Esophagus squamous epithelium (tissue), 5 donors: ENCODE measurements around the gene TMCC1. TPM values are rescaled to one million over a fixed set of nuclear protein-coding genes. Genes with fewer than 3 reads are reported as not detected.
"Not testable (repeated sequence)": the region's sequence is repeated elsewhere in the genome, so short reads cannot be mapped to it uniquely, and the experiment has no call there.

Experiments
- DNase-seq: peaks from one replicate; lab custom pipeline; 2025; lab: John Stamatoyannopoulos, UW
- H3K27ac ChIP-seq, 4 donors: fragments of 200-600 bp; sonication (generic); one replicate each; pipeline ENCODE4 v1.5.1; 2016 to 2019; ENCODE audit warnings: mild to moderate bottlenecking in 1 of 4
- H3K27me3 ChIP-seq, 4 donors: fragments of 200-600 bp; sonication (generic); 1 replicate in 3 of 4; 2 replicates in 1 of 4; pipeline versions ENCODE4 v1.5.1 to v1.6.0; 2017 to 2021; ENCODE audit warnings: antibody characterized with exemption in 1 of 4
- H3K36me3 ChIP-seq, 3 donors: fragments of 200-600 bp; sonication (generic); one replicate each; pipeline ENCODE4 v1.5.1; 2016 to 2019
- H3K4me1 ChIP-seq, 3 donors: fragments of 200-600 bp; sonication (generic); one replicate each; pipeline ENCODE4 v1.5.1; 2017 to 2019
- H3K4me3 ChIP-seq, 4 donors: fragments of 200-600 bp; sonication (generic); 1 replicate in 3 of 4; 2 replicates in 1 of 4; pipeline ENCODE4 v1.5.1; 2016 to 2019; ENCODE audit warnings: mild to moderate bottlenecking in 2 of 4, moderate library complexity in 1 of 4
- H3K9me3 ChIP-seq, 3 donors: fragments of 200-600 bp; sonication (generic); one replicate each; pipeline ENCODE4 v1.5.1; 2016 to 2019
- CTCF ChIP-seq, 6 experiments: fragments of 450-650 bp in 4 of 6; fragments of 200-600 bp in 2 of 6; sonication (generic) in 2 of 6; IDR thresholded peaks; one replicate each; pipeline ENCODE4 v1.5.1; 2016 to 2019; ENCODE audit warnings: antibody characterized with exemption in 6 of 6, mild to moderate bottlenecking in 4 of 6, moderate library complexity in 4 of 6
- POLR2A ChIP-seq, 4 donors: fragments of 450-650 bp; IDR thresholded peaks; one replicate each; pipeline ENCODE4 v1.6.1; 2017; ENCODE audit warnings: antibody characterized with exemption in 4 of 4, mild to moderate bottlenecking in 4 of 4, moderate library complexity in 3 of 4
- WGBS, 2 donors: methylation state at CpG; one replicate each; pipeline ENCODE4 v1.1.5; 2018; 5-methylcytosine and 5-hydroxymethylcytosine counted together
- intact Hi-C: fragments of 100-400 bp; cut with DNase I; formaldehyde crosslinking; loops from one replicate; pipeline ENCODE4 v1.15.0; 2022
- total RNA-seq, 4 donors: library from RNA; depleted of rRNA; stranded (reverse); fragments of >200 nt; gene quantifications; one replicate each; pipeline ENCODE4 v1.1.0, GENCODE V29; 2016
- donor health status: DM: yes; HTN: yes; CAD: no.

TMCC1 gene
- total RNA-seq, 4 donors from 2014 or later = 13.1 to 23.5 (median 18.4) TPM

- 69 to 74% methylated on average over 5 of the region's 5 CpGs for WGBS, 2 donors
- H3K27ac ChIP-seq = no peak overlapping the region
- no peaks in the 10 kb centered on the region for H3K27me3 ChIP-seq
- DNase-seq = no peak
- no peak for TF ChIP-seq POLR2A (IDR thresholded peaks at IDR 0.05)
- H3K4me1 ChIP-seq = peaks cover 0 to 15% (median 0%) of the 10 kb centered on the region in 3 donors
- intact Hi-C loops = loop anchor here (5.0 kb wide), 1 partner anchor 182 kb away; no protein-coding TSS in a partner anchor
- no peak overlapping the region for H3K4me3 ChIP-seq
- no peaks in the 10 kb centered on the region for H3K9me3 ChIP-seq
- H3K36me3 ChIP-seq = peaks cover 0 to 6% (median 0%) of the 10 kb centered on the region in 3 donors
Measured at GRCh38 chr3:129645286-129645685, 248.2 kb downstream of the TMCC1 start.

- peaks cover 0 to 10% (median 0%) of the 10 kb centered on the region in 3 donors for H3K4me1 ChIP-seq
- H3K4me3 ChIP-seq = no peak overlapping the region
- peaks cover 0 to 6% (median 0%) of the 10 kb centered on the region in 3 donors for H3K36me3 ChIP-seq
- DNase-seq = no peak
- intact Hi-C loops = loop anchor here (5.0 kb wide), 1 partner anchor 182 kb away; no protein-coding TSS in a partner anchor
- TF ChIP-seq POLR2A (IDR thresholded peaks at IDR 0.05) (no peak), CTCF (IDR thresholded peaks at IDR 0.05) (no peak)
- no peak overlapping the region for H3K27ac ChIP-seq
- whole genome bisulfite sequencing, 2 donors = 82 to 86% methylated on average over 3 of the region's 3 CpGs
- no peaks in the 10 kb centered on the region for H3K27me3 ChIP-seq
- no peaks in the 10 kb centered on the region for H3K9me3 ChIP-seq
Measured at GRCh38 chr3:129644836-129645235, 248.7 kb downstream of the TMCC1 start.

- H3K4me1 ChIP-seq, DNase-seq, H3K27ac ChIP-seq, H3K36me3 ChIP-seq, H3K27me3 ChIP-seq, H3K9me3 ChIP-seq, intact Hi-C loops, H3K4me3 ChIP-seq: not testable (repeated sequence)
- WGBS, 2 donors = 36 to 42% methylated on average over 6 to 9 of the region's 10 CpGs
Measured at GRCh38 chr3:129641567-129642260, 251.8 kb downstream of the TMCC1 start.

GRCh38 chr3:129640985-129641384, 252.5 kb downstream of the TMCC1 start:
- H3K4me1 ChIP-seq, H3K4me3 ChIP-seq, H3K27me3 ChIP-seq, H3K27ac ChIP-seq, H3K36me3 ChIP-seq, intact Hi-C loops, DNase-seq, H3K9me3 ChIP-seq: not testable (repeated sequence)
- WGBS, 2 donors = 58 to 79% methylated on average over 4 to 7 of the region's 7 CpGs

GRCh38 chr3:129638481-129638880, 255.0 kb downstream of the TMCC1 start:
- intact Hi-C loops = no loop called here
- no peaks in the 10 kb centered on the region for H3K36me3 ChIP-seq
- H3K27me3 ChIP-seq = no peaks in the 10 kb centered on the region
- no peak for DNase-seq
- H3K9me3 ChIP-seq = peaks cover 0 to 8% (median 0%) of the 10 kb centered on the region in 3 donors
- no peak for TF ChIP-seq CTCF (IDR thresholded peaks at IDR 0.05)
- no peak for TF ChIP-seq POLR2A (IDR thresholded peaks at IDR 0.05)
- no peak overlapping the region for H3K4me3 ChIP-seq
- peaks cover 0 to 11% (median 3%) of the 10 kb centered on the region in 3 donors for H3K4me1 ChIP-seq
- H3K27ac ChIP-seq = no peak overlapping the region
- WGBS, 2 donors = 60 to 67% methylated on average over 3 of the region's 3 CpGs

GRCh38 chr3:129636082-129636481, 257.4 kb downstream of the TMCC1 start:
- no peaks in the 10 kb centered on the region for H3K27me3 ChIP-seq
- H3K36me3 ChIP-seq = no peaks in the 10 kb centered on the region
- 81 to 88% methylated on average over 3 of the region's 3 CpGs for WGBS, 2 donors
- intact Hi-C loops = no loop called here
- H3K27ac ChIP-seq = no peak overlapping the region
- no peak for TF ChIP-seq POLR2A (IDR thresholded peaks at IDR 0.05)
- DNase-seq = no peak
- H3K4me3 ChIP-seq = no peak overlapping the region
- peaks cover 0 to 8% (median 0%) of the 10 kb centered on the region in 3 donors for H3K9me3 ChIP-seq
- peaks cover 0 to 11% (median 3%) of the 10 kb centered on the region in 3 donors for H3K4me1 ChIP-seq

GRCh38 chr3:129635656-129636055, 257.9 kb downstream of the TMCC1 start:
- intact Hi-C loops = no loop called here

More at GRCh38 chr3:129635656-129636055, 257.9 kb downstream of the TMCC1 start:
- H3K4me3 ChIP-seq = no peak overlapping the region
- WGBS, 2 donors = 87 to 93% methylated on average over 4 of the region's 4 CpGs
- H3K9me3 ChIP-seq = peaks cover 0 to 8% (median 0%) of the 10 kb centered on the region in 3 donors
- peaks cover 0 to 11% (median 3%) of the 10 kb centered on the region in 3 donors for H3K4me1 ChIP-seq
- no peak for TF ChIP-seq POLR2A (IDR thresholded peaks at IDR 0.05)
- no peak for TF ChIP-seq CTCF (IDR thresholded peaks at IDR 0.05)
- no peak for DNase-seq
- no peak overlapping the region for H3K27ac ChIP-seq
- no peaks in the 10 kb centered on the region for H3K27me3 ChIP-seq
- H3K36me3 ChIP-seq = no peaks in the 10 kb centered on the region
